Left hindlimb (tissue), 1 donor: ENCODE data around the gene IL19.
"Not testable (repeated sequence)": the region's sequence is repeated elsewhere in the genome, so short reads cannot be mapped to it uniquely, and the experiment has no call there.

ENCODE experiments used
- DNase-seq: peaks from one replicate; pipeline ENCODE4 v3.0.0-alpha.2; 2018

The IL19 gene

GRCh38 chr1:206778031-206778430 lies 7.5 kb downstream of the IL19 start:
- DNase-seq, result no peak

- DNase-seq, result not testable (repeated sequence)
Measured at GRCh38 chr1:206778911-206779310, 8.3 kb downstream of the IL19 start.

DNA sequence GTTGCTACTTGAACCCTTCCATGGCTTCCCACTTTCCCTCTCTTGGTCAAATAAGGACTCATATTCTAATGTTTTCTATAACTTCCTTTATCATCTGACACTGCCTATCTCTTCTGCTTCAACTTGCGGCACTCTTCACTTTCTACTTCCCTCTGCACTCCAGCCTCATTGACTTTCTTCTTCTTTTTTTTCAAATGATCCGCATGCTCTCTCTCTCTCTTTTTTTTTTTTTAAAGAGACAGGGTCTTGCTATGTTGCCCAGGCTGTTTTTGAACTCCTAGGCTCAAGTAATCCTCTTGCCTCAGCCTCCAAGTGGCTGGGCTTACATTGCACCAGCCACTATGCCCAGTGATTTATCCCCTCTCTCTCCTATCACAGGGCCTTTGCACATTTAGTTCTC lies 9.1 kb downstream of the IL19 start:
- no peak for DNase-seq

DNA sequence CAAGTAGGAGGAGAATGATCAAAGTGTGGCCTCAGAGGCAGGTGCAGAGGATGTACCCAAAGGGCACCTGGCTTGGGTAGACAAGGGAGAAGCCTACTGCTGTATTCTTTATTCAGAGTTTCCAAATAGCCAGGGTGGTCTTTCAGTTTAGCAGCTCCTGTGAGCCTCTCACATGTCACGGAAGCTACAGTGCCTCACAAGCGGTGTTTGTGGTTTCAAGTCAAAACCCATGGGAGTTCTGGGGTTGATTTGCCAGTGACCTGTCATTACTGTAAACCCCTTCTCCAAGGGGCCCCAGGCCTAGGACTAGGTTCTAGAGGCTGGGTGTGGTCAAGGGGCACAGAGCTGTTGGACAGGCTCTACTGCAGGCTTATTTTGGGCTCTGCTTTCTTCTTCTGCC lies 11.9 kb downstream of the IL19 start:
- no peak for DNase-seq

- no peak for DNase-seq
Measured at GRCh38 chr1:206783506-206783905, 12.9 kb downstream of the IL19 start.

DNA sequence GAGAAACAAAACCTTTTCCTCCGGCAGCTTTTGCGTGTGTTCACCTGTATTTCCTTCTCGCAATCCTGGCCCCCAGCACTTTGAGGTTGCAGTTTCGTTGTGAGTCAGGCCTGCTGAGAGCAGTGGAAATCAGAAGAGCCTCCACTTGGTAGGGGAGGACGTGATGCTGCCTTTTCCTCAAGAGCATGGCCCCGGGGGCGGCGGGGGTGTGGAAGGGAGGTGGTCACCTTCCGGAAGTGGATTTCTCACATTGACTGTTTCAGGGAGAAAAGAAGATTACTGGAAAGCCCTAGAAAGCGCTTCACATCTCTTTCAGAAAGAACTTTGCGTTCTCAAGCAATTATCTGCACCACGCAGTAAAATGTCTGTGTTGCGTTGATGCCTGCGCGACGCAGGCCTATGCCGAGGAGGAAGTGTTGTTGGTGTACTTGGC lies 13.9 kb downstream of the IL19 start:
- no peak for DNase-seq

- no peak for DNase-seq
Measured at GRCh38 chr1:206785182-206785765, 14.7 kb downstream of the IL19 start.

GRCh38 chr1:206786212-206786886 lies 15.8 kb downstream of the IL19 start:
- no peak for DNase-seq

DNA sequence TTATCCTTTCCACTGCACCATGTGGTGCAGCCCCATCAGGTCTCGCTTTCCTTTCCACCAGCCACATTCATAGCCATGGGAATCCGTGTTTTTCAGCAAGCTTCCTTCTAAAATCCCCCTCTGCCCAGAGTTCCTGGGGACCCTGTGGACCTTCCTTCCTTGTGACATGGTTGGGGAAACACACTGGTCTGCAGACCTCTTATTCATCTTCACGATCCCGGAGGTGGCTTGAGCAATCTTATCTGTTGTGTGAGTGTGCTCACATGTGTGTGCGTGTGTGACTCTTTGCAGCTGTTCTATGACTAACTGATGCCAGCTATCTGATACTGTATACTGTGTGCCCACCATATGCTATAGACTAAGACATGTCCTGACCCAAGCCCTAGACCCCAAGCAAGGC lies 17.3 kb downstream of the IL19 start:
- DNase-seq, result no peak

- no peak for DNase-seq
Measured at GRCh38 chr1:206788487-206789050, 18.0 kb downstream of the IL19 start.

- no peak for DNase-seq
Measured at GRCh38 chr1:206790502-206791250, 20.1 kb downstream of the IL19 start.

DNA sequence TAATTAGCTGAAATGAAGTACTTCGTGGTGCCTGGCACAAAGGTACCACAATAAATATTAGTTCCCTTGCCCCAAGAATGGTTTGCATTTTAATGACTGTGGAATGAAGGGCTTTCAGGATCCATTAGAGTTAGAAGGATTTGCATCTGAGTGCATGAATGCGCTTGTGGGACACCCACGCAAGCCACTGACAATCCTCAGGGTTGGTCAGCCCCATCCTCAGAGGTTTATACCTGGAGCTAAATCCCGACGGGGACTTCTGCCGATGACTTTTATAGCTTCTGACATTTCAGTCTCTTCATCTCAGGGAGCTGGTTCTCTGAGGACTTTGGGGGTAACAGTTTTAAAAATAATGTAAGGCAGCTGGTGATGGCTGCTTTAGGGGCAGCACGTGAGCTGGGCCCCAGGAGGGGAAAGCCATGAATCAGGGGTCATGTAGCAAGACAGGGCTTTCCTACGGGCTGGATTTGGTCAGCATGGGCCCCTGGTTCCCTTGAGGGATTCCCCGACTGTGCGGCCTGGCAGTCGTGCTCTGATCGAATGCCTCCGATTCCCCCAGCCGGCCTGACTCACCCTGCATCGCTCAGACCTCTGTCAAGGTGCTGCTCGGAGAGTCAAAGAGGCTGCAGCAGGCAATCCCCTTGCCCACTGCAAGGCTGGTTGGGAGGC lies 22.5 kb downstream of the IL19 start:
- DNase-seq, result no peak

DNA sequence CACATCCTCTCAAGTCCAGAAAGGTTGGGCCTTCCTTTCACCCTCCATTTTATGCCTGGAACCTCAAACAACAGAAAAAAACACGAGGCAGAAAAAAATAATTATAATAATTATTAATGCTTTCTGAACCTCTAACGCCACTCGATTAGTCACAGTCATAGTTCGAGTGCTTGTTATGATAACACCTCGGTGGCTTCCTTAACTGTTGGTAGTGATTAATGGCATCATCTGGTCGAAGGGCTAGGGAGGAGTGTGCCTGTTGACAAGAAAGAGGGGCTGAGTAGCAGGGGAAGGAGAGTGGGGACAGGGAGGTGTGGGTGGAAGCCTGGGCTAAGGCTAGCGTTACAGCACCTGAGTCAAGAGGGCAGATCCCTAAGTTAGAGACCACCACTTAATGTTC lies 23.0 kb downstream of the IL19 start:
- no peak for DNase-seq

GRCh38 chr1:206794294-206794908 lies 23.8 kb downstream of the IL19 start:
- DNase-seq, result no peak

GRCh38 chr1:206796116-206796515 lies 25.5 kb downstream of the IL19 start:
- no peak for DNase-seq

DNA sequence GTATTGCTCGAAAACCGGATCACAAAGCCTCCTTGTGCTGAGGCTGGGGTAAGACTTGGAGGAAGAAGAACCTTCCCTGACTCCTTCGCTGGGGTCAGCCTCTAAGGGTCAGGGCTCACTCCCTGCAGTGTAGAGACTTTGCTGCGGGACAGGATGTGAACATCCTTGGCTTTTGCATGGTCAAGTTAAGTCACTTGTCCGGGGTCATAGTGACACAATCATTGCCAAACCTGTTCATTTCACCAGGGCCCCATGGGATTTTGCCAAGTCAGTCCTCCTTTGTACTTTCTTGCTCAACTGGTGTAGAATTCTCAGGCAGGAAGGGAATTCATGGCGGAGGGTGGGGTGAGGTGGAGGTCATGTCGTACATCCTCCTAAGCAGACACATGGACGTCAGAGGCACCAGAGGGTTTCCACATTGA lies 26.4 kb downstream of the IL19 start:
- DNase-seq, result no peak

DNA sequence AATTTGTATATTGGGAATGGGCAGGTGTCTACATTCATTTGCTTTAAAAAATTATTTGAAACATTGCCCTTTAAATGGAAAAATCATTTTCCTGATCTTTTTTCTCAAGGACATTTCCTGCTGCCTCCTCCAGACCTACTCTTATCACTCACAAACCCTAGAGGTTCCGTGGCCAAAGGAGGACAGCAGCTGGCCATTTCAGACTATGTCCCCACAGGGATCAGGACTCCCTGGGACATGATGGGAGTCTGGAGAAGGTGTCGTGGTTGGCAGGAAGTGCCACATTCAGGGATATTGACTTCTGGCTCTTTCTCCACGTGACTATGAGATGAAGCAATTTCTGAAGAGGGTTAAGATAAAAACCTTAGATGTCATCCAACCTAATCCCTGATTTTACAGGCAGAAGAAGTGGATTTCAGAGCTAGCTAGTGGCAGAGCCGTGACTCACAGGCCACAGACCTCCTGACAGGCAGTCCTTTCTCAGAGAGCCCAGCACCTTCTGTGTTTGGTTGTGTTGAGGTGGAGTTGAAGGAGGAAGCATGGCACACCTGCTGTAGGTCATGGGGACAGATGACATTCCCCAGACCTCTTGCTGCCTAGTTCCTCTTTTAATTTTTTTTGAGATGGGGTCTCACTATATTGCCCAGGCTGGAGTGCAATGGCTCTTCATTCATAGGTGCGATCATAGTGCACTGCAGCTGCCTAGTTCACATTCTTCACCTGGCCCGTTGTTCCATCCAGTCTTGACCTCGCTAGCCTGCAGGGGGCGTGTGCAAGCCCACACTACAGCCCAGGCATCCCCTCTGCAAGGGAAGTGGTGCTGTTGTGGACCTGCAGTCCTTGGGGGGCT lies 27.2 kb downstream of the IL19 start:
- DNase-seq, result no peak

GRCh38 chr1:206798384-206798996 lies 27.9 kb downstream of the IL19 start:
- no peak for DNase-seq

- DNase-seq, result no peak
Measured at GRCh38 chr1:206799311-206799710, 28.7 kb downstream of the IL19 start.

- DNase-seq, result no peak
Measured at GRCh38 chr1:206800411-206800810, 29.8 kb downstream of the IL19 start.

DNA sequence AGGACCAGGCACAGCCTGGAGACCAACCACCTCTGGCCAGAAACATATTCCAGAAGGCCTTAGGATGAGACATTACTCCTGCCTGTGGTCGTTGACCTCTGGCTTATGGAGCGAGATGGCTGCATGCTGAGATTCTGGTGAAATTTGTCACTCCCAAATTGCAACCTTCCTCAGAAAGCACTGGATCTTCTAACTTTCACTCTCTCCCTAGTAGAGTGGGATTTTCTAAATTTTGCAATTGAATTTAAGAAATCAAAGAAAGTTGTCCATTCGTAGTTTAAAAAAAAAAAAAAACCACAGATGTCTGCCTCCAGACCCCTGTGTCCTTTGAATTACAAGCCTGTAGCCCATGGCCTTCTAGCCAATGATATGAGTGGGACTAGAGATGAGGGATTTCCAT lies 30.3 kb downstream of the IL19 start:
- DNase-seq, result no peak
